ENCODE data around the gene LGALS7.
"Not testable (repeated sequence)": the region's sequence is repeated elsewhere in the genome, so short reads cannot be mapped to it uniquely, and the experiment has no call there.

LGALS7 gene

GRCh38 chr19:38799104-38799503 lies 25.8 kb upstream of the LGALS7 start:
- DNase-seq, result no peak

- DNase-seq, result not testable (repeated sequence)
Observed at GRCh38 chr19:38797781-38798180, 24.5 kb upstream of the LGALS7 start.

- DNase-seq, result no peak
Observed at GRCh38 chr19:38796154-38796553, 22.8 kb upstream of the LGALS7 start.

- no peak for DNase-seq
Observed at GRCh38 chr19:38795549-38795948, 22.2 kb upstream of the LGALS7 start.

GRCh38 chr19:38793671-38794070 lies 20.4 kb upstream of the LGALS7 start:
- no peak for DNase-seq

- DNase-seq, result no peak
Observed at GRCh38 chr19:38793177-38793576, 19.9 kb upstream of the LGALS7 start.

- peak in 1 of 2 donors; percentile 17 for DNase-seq
Observed at GRCh38 chr19:38792250-38793111, 19.2 kb upstream of the LGALS7 start.

- DNase-seq, result not testable (repeated sequence)
Observed at GRCh38 chr19:38791451-38792064, 18.2 kb upstream of the LGALS7 start.

- not testable (repeated sequence) for DNase-seq
Observed at GRCh38 chr19:38790507-38791403, 17.4 kb upstream of the LGALS7 start.

- DNase-seq, result no peak
Observed at GRCh38 chr19:38788478-38789243, 15.3 kb upstream of the LGALS7 start, which contains the start of gene LGALS7B. Gene LGALS7B (plus strand): TSS chr19:38789200. CDS start chr19:38789227, 27 bp downstream.

GRCh38 chr19:38786572-38787265 lies 13.4 kb upstream of the LGALS7 start:
- DNase-seq, result no peak

GRCh38 chr19:38786061-38786460 lies 12.7 kb upstream of the LGALS7 start:
- DNase-seq, result not testable (repeated sequence)

- DNase-seq, result no peak
Observed at GRCh38 chr19:38785187-38785699, 11.9 kb upstream of the LGALS7 start.

GRCh38 chr19:38784224-38784623 lies 10.9 kb upstream of the LGALS7 start:
- DNase-seq, result no peak

- DNase-seq, result not testable (repeated sequence)
Observed at GRCh38 chr19:38782212-38782611, 8.9 kb upstream of the LGALS7 start.

GRCh38 chr19:38781058-38781457 lies 7.7 kb upstream of the LGALS7 start:
- DNase-seq, result no peak

GRCh38 chr19:38780443-38780842 lies 7.1 kb upstream of the LGALS7 start:
- DNase-seq, result no peak

- DNase-seq, result no peak
Observed at GRCh38 chr19:38778733-38779132, 5.4 kb upstream of the LGALS7 start.

GRCh38 chr19:38774181-38774950 lies 1.0 kb upstream of the LGALS7 start:
- DNase-seq, result no peak

GRCh38 chr19:38771569-38771968 lies 1.7 kb downstream of the LGALS7 start:
- DNase-seq, result not testable (repeated sequence)

GRCh38 chr19:38770949-38771275 lies 2.4 kb downstream of the LGALS7 start:
- not testable (repeated sequence) for DNase-seq

Measured in bone marrow (tissue), 2 donors.